HG03066 (cell line): ENCODE data around the gene RERE.

Experiments used
- ATAC-seq: cut with Tn5 transposase; IDR thresholded peaks from one replicate; pipeline ENCODE4 v1.9.1; 2021; ENCODE audit warnings: low read depth; ENCODE audit not compliant: unreplicated experiment

Gene RERE

GRCh38 chr1:8348047-8348776 lies 469.2 kb downstream of the RERE start:
- ATAC-seq, result no peak

GRCh38 chr1:8347635-8348034 lies 469.8 kb downstream of the RERE start:
- no peak for ATAC-seq

GRCh38 chr1:8345621-8346415 lies 471.6 kb downstream of the RERE start:
- ATAC-seq, result no peak

GRCh38 chr1:8344893-8345507 lies 472.4 kb downstream of the RERE start:
- no peak for ATAC-seq

GRCh38 chr1:8343464-8344001 lies 473.9 kb downstream of the RERE start:
- no peak for ATAC-seq

GRCh38 chr1:8343044-8343443 lies 474.4 kb downstream of the RERE start:
- ATAC-seq, result no peak

GRCh38 chr1:8342325-8342724 lies 475.1 kb downstream of the RERE start:
- ATAC-seq, result no peak

- ATAC-seq, result no peak
These were observed 477.0 kb downstream of the RERE start for GRCh38 chr1:8340448-8340847.

- no peak for ATAC-seq
These were observed 478.2 kb downstream of the RERE start for GRCh38 chr1:8339203-8339600.

- ATAC-seq, result no peak
These were observed 478.8 kb downstream of the RERE start for GRCh38 chr1:8338526-8339202.

GRCh38 chr1:8337776-8338525 lies 479.5 kb downstream of the RERE start:
- no peak for ATAC-seq

- no peak for ATAC-seq
These were observed 482.2 kb downstream of the RERE start for GRCh38 chr1:8335246-8335645.

- no peak for ATAC-seq
These were observed 483.2 kb downstream of the RERE start for GRCh38 chr1:8334106-8334851.

- no peak for ATAC-seq
These were observed 484.0 kb downstream of the RERE start for GRCh38 chr1:8333246-8333987.

GRCh38 chr1:8332806-8333205 lies 484.6 kb downstream of the RERE start:
- ATAC-seq, result no peak

GRCh38 chr1:8330271-8331125 lies 486.9 kb downstream of the RERE start:
- no peak for ATAC-seq

GRCh38 chr1:8329858-8330257 lies 487.6 kb downstream of the RERE start:
- no peak for ATAC-seq

GRCh38 chr1:8329439-8329838 lies 488.0 kb downstream of the RERE start:
- no peak for ATAC-seq
